ENCODE results near the gene UBE2R2.

GRCh38 chr9:33837138-33837537 is 20.2 kb downstream of the UBE2R2 start:
- TF ChIP-seq, protein P1, sequence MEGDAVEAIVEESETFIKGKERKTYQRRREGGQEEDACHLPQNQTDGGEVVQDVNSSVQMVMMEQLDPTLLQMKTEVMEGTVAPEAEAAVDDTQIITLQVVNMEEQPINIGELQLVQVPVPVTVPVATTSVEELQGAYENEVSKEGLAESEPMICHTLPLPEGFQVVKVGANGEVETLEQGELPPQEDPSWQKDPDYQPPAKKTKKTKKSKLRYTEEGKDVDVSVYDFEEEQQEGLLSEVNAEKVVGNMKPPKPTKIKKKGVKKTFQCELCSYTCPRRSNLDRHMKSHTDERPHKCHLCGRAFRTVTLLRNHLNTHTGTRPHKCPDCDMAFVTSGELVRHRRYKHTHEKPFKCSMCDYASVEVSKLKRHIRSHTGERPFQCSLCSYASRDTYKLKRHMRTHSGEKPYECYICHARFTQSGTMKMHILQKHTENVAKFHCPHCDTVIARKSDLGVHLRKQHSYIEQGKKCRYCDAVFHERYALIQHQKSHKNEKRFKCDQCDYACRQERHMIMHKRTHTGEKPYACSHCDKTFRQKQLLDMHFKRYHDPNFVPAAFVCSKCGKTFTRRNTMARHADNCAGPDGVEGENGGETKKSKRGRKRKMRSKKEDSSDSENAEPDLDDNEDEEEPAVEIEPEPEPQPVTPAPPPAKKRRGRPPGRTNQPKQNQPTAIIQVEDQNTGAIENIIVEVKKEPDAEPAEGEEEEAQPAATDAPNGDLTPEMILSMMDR (conservative IDR thresholded peaks at IDR 0.05; ENCODE audit: low read length), result no peak
- TF ChIP-seq EZH2phosphoT487 (IDR thresholded peaks at IDR 0.05; ENCODE audit: borderline replicate concordance), result no peak

Measured in Loucy (cell line).